PFSK-1 (cell line): ENCODE data around the gene KATNAL2.

Source experiments
- FOXP2 ChIP-seq: optimal IDR thresholded peaks from 2 replicates; pipeline ENCODE3; 2011; ENCODE audit warnings: borderline replicate concordance, control low read depth, inconsistent platforms; ENCODE audit not compliant: insufficient read depth; ENCODE audit errors: extremely low read length, extremely low read depth
- POLR2AphosphoS5 ChIP-seq: IDR thresholded peaks from 2 replicates; pipeline ENCODE4 v1.6.1; 2012; ENCODE audit warnings: low read depth, mild to moderate bottlenecking, control low read depth, low read length, moderate library complexity
- REST ChIP-seq, 2 experiments: IDR thresholded peaks; 2 replicates each; pipeline versions ENCODE4 v1.6.1 to v1.8.0; 2011 to 2012; ENCODE audit warnings: low read depth in 2 of 2, low read length in 2 of 2, control low read depth in 1 of 2, inconsistent platforms in 1 of 2, mild to moderate bottlenecking in 1 of 2, moderate library complexity in 1 of 2; ENCODE audit not compliant: insufficient read depth in 1 of 2
- SIN3A ChIP-seq: IDR thresholded peaks from 2 replicates; pipeline ENCODE4 v1.6.1; 2012; ENCODE audit warnings: mild to moderate bottlenecking, low read length, moderate library complexity, borderline replicate concordance; ENCODE audit not compliant: insufficient read depth
- TAF1 ChIP-seq: IDR thresholded peaks from 2 replicates; pipeline ENCODE4 v1.6.1; 2012; ENCODE audit warnings: low read length, control low read depth, borderline replicate concordance; ENCODE audit not compliant: insufficient read depth

Gene KATNAL2

DNA sequence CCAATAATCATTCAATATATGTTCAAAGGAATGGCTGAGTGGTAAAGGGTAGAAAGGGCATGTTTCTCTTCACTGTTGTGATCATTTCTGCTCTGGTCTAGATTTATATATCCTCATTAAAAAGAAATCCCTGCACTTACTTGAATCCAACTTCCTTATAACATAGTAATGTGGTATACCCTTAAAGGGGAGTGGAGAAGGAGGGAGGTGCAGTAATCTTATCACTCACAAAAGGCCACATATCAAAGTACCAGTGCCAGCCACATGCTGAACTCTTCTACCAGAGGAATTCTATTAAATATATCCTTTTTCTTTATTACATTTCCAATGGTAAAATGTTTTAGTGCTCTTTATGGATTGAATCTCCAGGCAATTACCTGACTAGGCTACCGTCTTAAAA is 3.3 kb downstream of the KATNAL2 start:
- TF ChIP-seq TAF1 (no peak), SIN3A (no peak), FOXP2 (no peak), POLR2AphosphoS5 (no peak), REST (IDR thresholded peaks at IDR 0.05; ENCODE audit: insufficient read depth in 1 of 2, low read depth in 2 of 2, low read length in 2 of 2) (no peak)

DNA sequence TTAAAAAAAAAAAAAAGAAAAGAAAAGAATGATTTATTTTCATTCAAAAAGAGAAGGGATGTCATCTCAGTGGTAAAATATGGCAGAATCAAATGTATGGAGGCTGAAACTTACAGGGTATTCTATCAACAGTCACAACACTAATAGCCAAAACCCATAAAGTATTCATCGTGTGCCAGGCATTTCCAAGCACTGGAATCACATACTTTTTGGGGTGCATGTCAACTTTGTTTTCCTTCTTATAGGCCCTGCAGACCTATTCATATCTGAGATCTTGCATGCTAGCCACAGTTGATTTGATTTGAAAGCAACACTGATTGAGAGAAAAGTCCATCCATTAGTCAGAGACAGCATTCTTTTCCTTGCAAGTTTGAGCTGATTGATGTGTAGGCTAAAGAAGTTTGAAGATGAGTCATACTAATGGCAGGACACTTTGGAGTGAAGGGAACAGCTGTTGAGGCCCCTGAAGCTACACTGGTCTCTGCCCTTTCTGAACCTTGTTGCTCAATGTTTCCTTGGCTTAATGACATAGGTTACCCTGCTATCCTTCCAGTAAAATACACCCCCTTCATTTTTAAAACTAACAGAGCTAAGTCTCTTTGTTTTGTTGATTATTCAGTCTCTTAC is 22.0 kb downstream of the KATNAL2 start:
- TF ChIP-seq POLR2AphosphoS5 = no peak
- TF ChIP-seq FOXP2 = no peak
- no peak for TF ChIP-seq SIN3A
- no peak for TF ChIP-seq TAF1

GRCh38 chr18:46939998-46940571 is 22.7 kb downstream of the KATNAL2 start:
- no peak for TF ChIP-seq REST (IDR thresholded peaks at IDR 0.05; ENCODE audit: insufficient read depth in 1 of 2, low read depth in 2 of 2, low read length in 2 of 2)
- no peak for TF ChIP-seq FOXP2

DNA sequence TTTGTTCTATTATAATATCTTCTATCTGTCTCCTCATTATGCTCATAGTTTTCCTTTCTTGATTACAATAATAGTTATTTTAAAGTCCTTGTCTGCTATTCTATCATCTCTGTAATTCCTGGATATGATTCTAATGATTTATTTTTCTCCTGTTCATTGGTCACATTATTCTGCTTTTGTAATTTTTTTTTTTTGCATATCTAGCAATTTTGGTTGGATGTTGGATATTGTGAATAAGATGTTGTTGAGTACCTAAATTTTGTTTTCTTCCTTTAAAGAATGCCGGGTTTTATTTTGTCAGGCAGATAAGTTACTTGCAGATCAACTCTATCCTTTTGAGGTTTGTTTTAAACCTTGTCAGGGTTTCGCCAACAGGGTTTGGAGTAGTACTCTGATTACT is 25.2 kb downstream of the KATNAL2 start:
- TF ChIP-seq TAF1 = no peak

DNA sequence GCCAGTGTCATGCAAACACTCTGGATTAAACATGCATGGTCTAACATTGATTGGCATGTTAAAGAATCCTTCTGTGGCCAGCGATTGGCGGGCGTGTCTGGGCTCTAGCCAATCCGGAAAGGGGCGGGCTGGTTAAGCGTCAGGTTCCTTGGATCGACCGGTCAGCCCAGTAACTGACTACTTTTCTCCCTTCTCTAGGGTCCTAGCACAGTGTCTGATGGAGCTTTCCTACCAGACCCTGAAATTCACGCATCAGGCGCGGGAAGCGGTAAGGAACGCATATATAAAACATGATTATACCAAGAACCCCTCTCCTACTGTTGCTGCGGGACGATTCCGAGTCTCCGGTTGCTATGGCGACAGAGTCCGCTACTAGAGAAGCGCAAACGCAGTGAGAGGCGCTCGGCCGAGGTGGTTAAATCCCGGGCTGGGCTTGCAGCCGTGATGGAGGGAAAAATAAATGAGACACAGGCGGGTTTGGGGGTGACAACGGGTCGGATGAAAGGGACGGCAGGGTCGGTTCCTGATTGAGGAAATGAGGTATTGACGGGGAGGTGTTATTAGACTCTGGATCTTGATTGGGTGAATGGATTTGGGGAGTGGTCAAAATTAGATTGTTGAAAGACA is 29.4 kb downstream of the KATNAL2 start:
- TF ChIP-seq FOXP2 = no peak
- TF ChIP-seq TAF1 = no peak
- TF ChIP-seq REST (IDR thresholded peaks at IDR 0.05; ENCODE audit: insufficient read depth in 1 of 2, low read depth in 2 of 2, low read length in 2 of 2) = no peak
- no peak for TF ChIP-seq POLR2AphosphoS5
- TF ChIP-seq SIN3A = no peak

DNA sequence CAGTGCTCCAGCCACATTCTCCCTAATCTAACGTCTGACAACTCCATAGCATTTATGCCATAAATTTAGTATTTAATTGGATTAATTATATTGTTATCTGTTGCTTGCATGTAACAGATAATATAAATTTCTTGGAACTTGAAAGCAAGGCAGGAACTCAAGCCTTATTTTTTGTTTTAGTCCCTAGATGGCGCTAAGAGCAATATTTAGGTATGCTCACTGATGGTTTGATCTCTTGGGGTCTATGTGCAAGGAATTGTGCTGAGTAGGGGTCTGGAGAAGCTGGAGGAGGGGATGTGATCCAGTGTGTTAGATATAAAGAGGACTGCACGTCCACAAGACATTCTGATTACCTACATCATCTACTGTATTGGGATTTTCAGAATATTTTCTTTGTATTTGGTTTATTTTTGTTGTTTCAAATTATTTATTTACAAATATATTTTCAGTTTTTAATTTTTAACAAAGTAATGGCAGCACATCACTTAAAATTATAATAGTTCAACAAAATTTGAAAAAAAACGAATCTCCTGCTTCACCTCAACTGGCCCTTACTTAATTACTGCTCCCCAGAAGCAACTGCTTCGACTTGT is 32.8 kb downstream of the KATNAL2 start:
- TF ChIP-seq FOXP2 = no peak
- TF ChIP-seq REST (IDR thresholded peaks at IDR 0.05; ENCODE audit: insufficient read depth in 1 of 2, low read depth in 2 of 2, low read length in 2 of 2) = no peak
- no peak for TF ChIP-seq SIN3A
- no peak for TF ChIP-seq TAF1
- TF ChIP-seq POLR2AphosphoS5 = no peak
